Measurements from ENCODE around the gene PIK3CG. TPM values are rescaled to one million over a fixed set of nuclear protein-coding genes. Genes with fewer than 3 reads are reported as not detected.

Gene PIK3CG
- polyA plus RNA-seq, 1 donor: 2.7 TPM

DNA sequence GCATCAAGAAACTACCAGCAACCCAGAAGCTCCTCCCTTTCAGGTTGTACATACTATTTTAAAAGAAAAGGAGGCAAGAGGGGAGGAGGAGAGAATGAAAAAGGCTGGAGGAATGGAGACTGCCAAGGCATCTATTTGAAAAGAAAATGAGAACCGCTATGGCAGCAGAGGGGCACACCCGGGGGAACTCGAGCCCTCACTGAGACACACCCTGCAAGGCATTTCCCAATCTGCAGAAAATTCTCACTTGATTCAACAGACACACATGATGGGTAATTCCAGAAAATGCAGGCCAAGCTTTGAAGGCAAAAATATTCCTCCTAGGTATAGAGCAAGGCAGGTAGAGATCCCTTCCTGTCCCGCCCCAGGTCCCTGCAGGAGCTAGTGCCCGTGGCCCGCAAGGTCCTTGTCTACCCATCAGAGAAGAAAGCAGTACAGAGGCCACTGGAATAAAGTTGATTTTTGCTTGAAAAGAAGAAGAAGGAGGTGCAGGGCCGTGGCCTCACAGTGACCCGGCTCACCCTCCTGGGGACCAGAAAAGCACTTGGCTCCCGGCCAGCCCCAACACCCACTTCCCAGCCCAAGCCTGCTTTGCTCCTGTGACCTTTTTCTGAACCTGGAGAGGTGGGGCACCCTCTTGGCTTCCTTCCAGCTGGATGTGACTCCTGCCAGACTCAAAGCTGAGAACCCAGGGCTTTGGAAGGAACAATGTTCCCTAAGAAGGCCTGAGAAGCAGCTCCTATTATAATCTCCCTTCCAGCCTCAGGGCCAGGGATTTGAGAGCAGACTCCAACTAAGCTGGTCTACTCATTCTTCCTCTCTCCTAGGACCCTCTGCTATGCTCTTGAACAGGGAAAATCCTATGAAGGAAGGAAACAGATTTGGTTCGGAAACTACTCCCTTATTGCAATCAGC lies 6.2 kb upstream of the PIK3CG start:
- H3K36me3 ChIP-seq (ENCODE audit: control insufficient read depth, insufficient read depth, low read length): no peaks in the 10 kb centered on the region
- 60% methylated on average over 1 of the region's 10 CpGs for WGBS (ENCODE audit: insufficient coverage, low lambda C conversion rate)
- H3K27ac ChIP-seq (ENCODE audit: low read length): no peak overlapping the region
- H3K4me3 ChIP-seq (ENCODE audit: low read length): no peak overlapping the region
- H3K4me1 ChIP-seq (ENCODE audit: control insufficient read depth, insufficient read depth, low read length): peaks cover 5% of the 10 kb centered on the region
- peak; percentile 19 to 67 for DNase-seq
- H3K9me3 ChIP-seq (ENCODE audit: control insufficient read depth, low read depth, low read length): peaks cover 3% of the 10 kb centered on the region
- H3K27me3 ChIP-seq (ENCODE audit: control insufficient read depth, insufficient read depth, low read length): no peaks in the 10 kb centered on the region

GRCh38 chr7:106862317-106863089 lies 2.6 kb upstream of the PIK3CG start:
- 67% methylated on average over 1 of the region's 8 CpGs for WGBS (ENCODE audit: insufficient coverage, low lambda C conversion rate)
- DNase-seq: no peak
- peaks cover 4% of the 10 kb centered on the region for H3K9me3 ChIP-seq (ENCODE audit: control insufficient read depth, low read depth, low read length)

GRCh38 chr7:106863274-106863997 lies 1.6 kb upstream of the PIK3CG start:
- no peak for DNase-seq
- Histone ChIP-seq H3K4me1 (ENCODE audit: control insufficient read depth, insufficient read depth, low read length) (peaks cover 5% of the 10 kb centered on the region), H3K9me3 (ENCODE audit: control insufficient read depth, low read depth, low read length) (peaks cover 11% of the 10 kb centered on the region), H3K36me3 (ENCODE audit: control insufficient read depth, insufficient read depth, low read length) (no peaks in the 10 kb centered on the region), H3K27ac (ENCODE audit: low read length) (no peak overlapping the region), H3K4me3 (ENCODE audit: low read length) (no peak overlapping the region), H3K27me3 (ENCODE audit: control insufficient read depth, insufficient read depth, low read length) (peaks cover 3% of the 10 kb centered on the region)
- WGBS (ENCODE audit: insufficient coverage, low lambda C conversion rate): 90% methylated on average over 2 of the region's 3 CpGs

More at GRCh38 chr7:106862317-106863089, 2.6 kb upstream of the PIK3CG start:
- H3K27me3 ChIP-seq (ENCODE audit: control insufficient read depth, insufficient read depth, low read length): peaks cover 3% of the 10 kb centered on the region
- no peaks in the 10 kb centered on the region for H3K36me3 ChIP-seq (ENCODE audit: control insufficient read depth, insufficient read depth, low read length)
- H3K27ac ChIP-seq (ENCODE audit: low read length): no peak overlapping the region
- H3K4me3 ChIP-seq (ENCODE audit: low read length): no peak overlapping the region
- peaks cover 5% of the 10 kb centered on the region for H3K4me1 ChIP-seq (ENCODE audit: control insufficient read depth, insufficient read depth, low read length)

DNA sequence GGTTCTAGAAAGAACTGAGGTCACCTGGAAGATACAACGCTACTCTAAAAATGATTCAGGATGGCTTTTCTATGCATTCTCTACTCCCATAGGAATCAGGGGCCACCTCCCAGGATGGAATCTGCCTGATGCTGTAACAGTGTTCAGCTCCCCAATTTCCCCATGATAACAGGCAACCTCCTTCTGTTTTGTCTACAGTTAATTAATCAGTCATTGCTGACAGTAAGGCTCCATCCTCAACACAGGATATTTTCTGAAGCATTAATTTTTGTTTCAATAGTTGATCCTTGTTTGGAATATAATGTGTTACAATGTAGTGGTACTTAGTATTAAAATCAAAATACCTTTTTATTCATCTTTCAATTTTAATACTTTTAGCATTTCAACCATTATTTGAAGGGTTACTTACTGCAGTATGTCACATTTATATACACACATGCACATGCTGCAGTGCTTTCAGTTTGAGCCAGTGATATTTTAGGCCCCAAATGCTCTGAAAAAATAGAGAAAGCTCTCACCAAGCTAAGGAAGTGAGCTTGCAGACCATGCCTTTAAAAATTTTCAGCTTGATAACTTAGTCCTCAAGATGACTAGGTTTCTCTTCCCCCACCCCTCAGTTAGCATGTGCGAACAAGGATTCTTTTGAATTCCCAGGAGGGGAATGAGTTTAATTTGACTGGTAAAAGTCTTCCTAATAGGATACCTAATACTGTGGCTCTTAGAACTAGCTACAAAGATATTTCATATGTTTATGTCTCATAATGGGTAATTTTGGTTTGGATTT lies 592 bp upstream of the PIK3CG start:
- Histone ChIP-seq H3K27ac (ENCODE audit: low read length) (no peak overlapping the region), H3K4me3 (ENCODE audit: low read length) (no peak overlapping the region), H3K9me3 (ENCODE audit: control insufficient read depth, low read depth, low read length) (peaks cover 8% of the 10 kb centered on the region), H3K4me1 (ENCODE audit: control insufficient read depth, insufficient read depth, low read length) (no peaks in the 10 kb centered on the region), H3K27me3 (ENCODE audit: control insufficient read depth, insufficient read depth, low read length) (peaks cover 3% of the 10 kb centered on the region), H3K36me3 (ENCODE audit: control insufficient read depth, insufficient read depth, low read length) (no peaks in the 10 kb centered on the region)
- DNase-seq: no peak
- WGBS (ENCODE audit: insufficient coverage, low lambda C conversion rate): 100% methylated on average over 1 of the region's 2 CpGs

DNA sequence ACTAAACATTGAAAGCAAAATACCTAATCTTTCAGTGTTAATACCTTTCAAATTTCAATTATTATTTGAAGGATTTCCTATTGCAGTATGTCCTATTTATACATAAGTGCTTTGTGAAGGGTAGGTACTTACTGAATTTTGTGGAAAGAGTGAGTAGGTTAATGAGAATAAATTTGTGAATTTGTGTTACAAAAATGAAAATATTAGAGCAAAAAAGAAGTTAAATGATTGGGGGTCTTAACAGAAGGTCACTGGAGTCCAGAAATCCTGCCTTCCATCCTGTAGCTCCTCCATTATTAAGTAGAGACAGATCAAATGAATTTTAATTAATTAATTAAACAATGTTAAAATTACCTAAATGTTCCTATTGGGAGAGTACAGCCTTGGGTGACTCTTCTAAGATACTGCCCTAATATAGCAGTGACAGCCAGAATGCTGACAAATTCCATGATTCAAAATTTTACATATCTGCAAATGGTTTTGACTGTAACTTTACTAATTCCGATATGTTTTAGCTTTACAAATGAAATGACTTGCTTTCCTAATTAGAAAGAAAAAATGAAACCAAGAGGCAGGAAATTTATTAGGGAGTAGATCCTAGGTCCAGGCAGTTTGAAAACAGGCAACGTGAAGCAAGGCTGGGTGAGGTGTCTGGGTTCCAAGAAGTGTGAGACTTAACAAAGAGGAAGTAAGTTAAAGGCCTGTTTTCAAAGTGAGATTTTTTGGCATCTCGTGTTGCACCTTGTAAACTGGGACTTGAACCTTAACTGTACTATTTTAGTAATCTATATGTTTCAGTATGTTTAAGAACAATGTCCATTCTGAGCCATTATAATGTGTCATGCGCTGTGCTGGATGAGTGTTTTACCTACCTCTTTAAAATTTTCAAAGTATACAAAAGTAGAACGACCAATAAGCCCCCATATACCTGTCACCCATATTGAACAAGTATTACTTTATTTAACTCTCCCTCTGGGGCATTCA lies 1.5 kb downstream of the PIK3CG start:
- H3K36me3 ChIP-seq (ENCODE audit: control insufficient read depth, insufficient read depth, low read length): no peaks in the 10 kb centered on the region
- no peaks in the 10 kb centered on the region for H3K4me1 ChIP-seq (ENCODE audit: control insufficient read depth, insufficient read depth, low read length)
- H3K27ac ChIP-seq (ENCODE audit: low read length): no peak overlapping the region
- DNase-seq: no peak
- H3K9me3 ChIP-seq (ENCODE audit: control insufficient read depth, low read depth, low read length): peaks cover 8% of the 10 kb centered on the region
- H3K4me3 ChIP-seq (ENCODE audit: low read length): no peak overlapping the region
- 100% methylated on average over 1 of the region's 5 CpGs for WGBS (ENCODE audit: insufficient coverage, low lambda C conversion rate)
- peaks cover 3% of the 10 kb centered on the region for H3K27me3 ChIP-seq (ENCODE audit: control insufficient read depth, insufficient read depth, low read length)

- H3K27ac ChIP-seq (ENCODE audit: low read length): no peak overlapping the region
- no peaks in the 10 kb centered on the region for H3K36me3 ChIP-seq (ENCODE audit: control insufficient read depth, insufficient read depth, low read length)
- no CpG with 5 or more reads among the region's 54 CpGs for WGBS (ENCODE audit: insufficient coverage, low lambda C conversion rate)
- no peak for DNase-seq
- peaks cover 8% of the 10 kb centered on the region for H3K9me3 ChIP-seq (ENCODE audit: control insufficient read depth, low read depth, low read length)
- H3K4me3 ChIP-seq (ENCODE audit: low read length): no peak overlapping the region
- H3K27me3 ChIP-seq (ENCODE audit: control insufficient read depth, insufficient read depth, low read length): peaks cover 3% of the 10 kb centered on the region
- H3K4me1 ChIP-seq (ENCODE audit: control insufficient read depth, insufficient read depth, low read length): no peaks in the 10 kb centered on the region
Observed at GRCh38 chr7:106867641-106868351, 2.7 kb downstream of the PIK3CG start.

- Histone ChIP-seq H3K27ac (ENCODE audit: low read length) (no peak overlapping the region), H3K4me3 (ENCODE audit: low read length) (no peak overlapping the region), H3K27me3 (ENCODE audit: control insufficient read depth, insufficient read depth, low read length) (peaks cover 3% of the 10 kb centered on the region), H3K36me3 (ENCODE audit: control insufficient read depth, insufficient read depth, low read length) (no peaks in the 10 kb centered on the region), H3K9me3 (ENCODE audit: control insufficient read depth, low read depth, low read length) (peaks cover 8% of the 10 kb centered on the region), H3K4me1 (ENCODE audit: control insufficient read depth, insufficient read depth, low read length) (no peaks in the 10 kb centered on the region)
- no CpG with 5 or more reads among the region's 20 CpGs for WGBS (ENCODE audit: insufficient coverage, low lambda C conversion rate)
- no peak for DNase-seq
Observed at GRCh38 chr7:106868364-106868763, 3.3 kb downstream of the PIK3CG start.

DNA sequence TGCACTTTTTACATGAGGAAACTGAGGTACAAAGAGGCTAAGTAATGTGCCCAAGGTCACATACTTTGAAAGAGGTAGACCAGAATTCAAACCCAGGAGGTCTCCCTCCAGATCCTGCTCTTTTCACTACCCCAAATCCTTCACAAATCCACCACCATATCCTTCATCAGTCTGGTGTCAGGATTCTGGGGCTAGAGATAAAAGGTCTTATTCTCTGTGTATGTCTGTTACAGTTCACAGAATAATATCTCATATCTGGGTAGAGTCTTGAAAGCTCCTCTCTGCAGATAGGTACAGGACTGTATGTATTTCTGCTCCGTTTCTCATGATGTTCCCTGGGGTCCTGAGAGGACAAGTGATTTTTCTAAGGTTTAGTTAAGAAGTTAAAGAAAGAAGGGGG lies 4.9 kb downstream of the PIK3CG start:
- Histone ChIP-seq H3K9me3 (ENCODE audit: control insufficient read depth, low read depth, low read length) (peaks cover 8% of the 10 kb centered on the region), H3K27me3 (ENCODE audit: control insufficient read depth, insufficient read depth, low read length) (no peaks in the 10 kb centered on the region), H3K4me1 (ENCODE audit: control insufficient read depth, insufficient read depth, low read length) (no peaks in the 10 kb centered on the region), H3K36me3 (ENCODE audit: control insufficient read depth, insufficient read depth, low read length) (no peaks in the 10 kb centered on the region), H3K27ac (ENCODE audit: low read length) (no peak overlapping the region), H3K4me3 (ENCODE audit: low read length) (no peak overlapping the region)
- WGBS (ENCODE audit: insufficient coverage, low lambda C conversion rate): no CpG with 5 or more reads among the region's 1 CpG
- DNase-seq: no peak

Data from large intestine (tissue), 3 donors.